ENCODE results near the gene PTPRN2.

The PTPRN2 gene

GRCh38 chr7:157717211-157718174, 870.1 kb downstream of the PTPRN2 start:
- no peaks in the 10 kb centered on the region for H3K9me3 ChIP-seq (ENCODE audit: low read length)
- no peaks in the 10 kb centered on the region for H3K4me1 ChIP-seq (ENCODE audit: insufficient read depth, low read length)
- H3K9ac ChIP-seq (ENCODE audit: low read length) = no peak overlapping the region
- no peaks in the 10 kb centered on the region for H3K36me3 ChIP-seq (ENCODE audit: insufficient read depth, low read length)
- H3K27me3 ChIP-seq (ENCODE audit: control insufficient read depth in 1 of 2, insufficient read depth in 2 of 2, low read length in 2 of 2) = no peaks in the 10 kb centered on the region
- no peak overlapping the region for H3K27ac ChIP-seq (ENCODE audit: low read depth, low read length)
- no peak overlapping the region for H3K4me3 ChIP-seq (ENCODE audit: low read depth in 1 of 2, low read length in 2 of 2)

GRCh38 chr7:157715938-157716280, 871.7 kb downstream of the PTPRN2 start:
- H3K4me1 ChIP-seq (ENCODE audit: insufficient read depth, low read length) = no peaks in the 10 kb centered on the region
- no peak overlapping the region for H3K27ac ChIP-seq (ENCODE audit: low read depth, low read length)
- H3K27me3 ChIP-seq (ENCODE audit: control insufficient read depth in 1 of 2, insufficient read depth in 2 of 2, low read length in 2 of 2) = no peaks in the 10 kb centered on the region
- H3K4me3 ChIP-seq (ENCODE audit: low read depth in 1 of 2, low read length in 2 of 2) = no peak overlapping the region
- H3K9me3 ChIP-seq (ENCODE audit: low read length) = no peaks in the 10 kb centered on the region
- H3K9ac ChIP-seq (ENCODE audit: low read length) = no peak overlapping the region
- H3K36me3 ChIP-seq (ENCODE audit: insufficient read depth, low read length) = no peaks in the 10 kb centered on the region

- no peaks in the 10 kb centered on the region for H3K4me1 ChIP-seq (ENCODE audit: insufficient read depth, low read length)
- no peak overlapping the region for H3K9ac ChIP-seq (ENCODE audit: low read length)
- H3K4me3 ChIP-seq (ENCODE audit: low read depth in 1 of 2, low read length in 2 of 2) = no peak overlapping the region
- no peaks in the 10 kb centered on the region for H3K27me3 ChIP-seq (ENCODE audit: control insufficient read depth in 1 of 2, insufficient read depth in 2 of 2, low read length in 2 of 2)
- H3K27ac ChIP-seq (ENCODE audit: low read depth, low read length) = no peak overlapping the region
- H3K9me3 ChIP-seq (ENCODE audit: low read length) = no peaks in the 10 kb centered on the region
- H3K36me3 ChIP-seq (ENCODE audit: insufficient read depth, low read length) = no peaks in the 10 kb centered on the region
Observed at GRCh38 chr7:157715071-157715937, 872.3 kb downstream of the PTPRN2 start.

GRCh38 chr7:157714166-157715070, 873.2 kb downstream of the PTPRN2 start:
- Histone ChIP-seq H3K4me1 (ENCODE audit: insufficient read depth, low read length) (no peaks in the 10 kb centered on the region), H3K9me3 (ENCODE audit: low read length) (no peaks in the 10 kb centered on the region), H3K9ac (ENCODE audit: low read length) (no peak overlapping the region), H3K27me3 (ENCODE audit: control insufficient read depth in 1 of 2, insufficient read depth in 2 of 2, low read length in 2 of 2) (no peaks in the 10 kb centered on the region), H3K27ac (ENCODE audit: low read depth, low read length) (no peak overlapping the region), H3K36me3 (ENCODE audit: insufficient read depth, low read length) (no peaks in the 10 kb centered on the region), H3K4me3 (ENCODE audit: low read depth in 1 of 2, low read length in 2 of 2) (no peak overlapping the region)

GRCh38 chr7:157713591-157713990, 874.0 kb downstream of the PTPRN2 start:
- no peak overlapping the region for H3K27ac ChIP-seq (ENCODE audit: low read depth, low read length)
- no peaks in the 10 kb centered on the region for H3K27me3 ChIP-seq (ENCODE audit: control insufficient read depth in 1 of 2, insufficient read depth in 2 of 2, low read length in 2 of 2)
- H3K9ac ChIP-seq (ENCODE audit: low read length) = no peak overlapping the region
- no peaks in the 10 kb centered on the region for H3K9me3 ChIP-seq (ENCODE audit: low read length)
- no peaks in the 10 kb centered on the region for H3K4me1 ChIP-seq (ENCODE audit: insufficient read depth, low read length)
- no peaks in the 10 kb centered on the region for H3K36me3 ChIP-seq (ENCODE audit: insufficient read depth, low read length)
- no peak overlapping the region for H3K4me3 ChIP-seq (ENCODE audit: low read depth in 1 of 2, low read length in 2 of 2)

- H3K36me3 ChIP-seq (ENCODE audit: insufficient read depth, low read length) = no peaks in the 10 kb centered on the region
- no peaks in the 10 kb centered on the region for H3K9me3 ChIP-seq (ENCODE audit: low read length)
- H3K27me3 ChIP-seq (ENCODE audit: control insufficient read depth in 1 of 2, insufficient read depth in 2 of 2, low read length in 2 of 2) = no peaks in the 10 kb centered on the region
- no peak overlapping the region for H3K27ac ChIP-seq (ENCODE audit: low read depth, low read length)
- H3K4me3 ChIP-seq (ENCODE audit: low read depth in 1 of 2, low read length in 2 of 2) = no peak overlapping the region
- H3K9ac ChIP-seq (ENCODE audit: low read length) = no peak overlapping the region
- no peaks in the 10 kb centered on the region for H3K4me1 ChIP-seq (ENCODE audit: insufficient read depth, low read length)
Observed at GRCh38 chr7:157712666-157713235, 874.9 kb downstream of the PTPRN2 start.

- no peak overlapping the region for H3K27ac ChIP-seq (ENCODE audit: low read depth, low read length)
- H3K9me3 ChIP-seq (ENCODE audit: low read length) = no peaks in the 10 kb centered on the region
Observed at GRCh38 chr7:157711353-157711888, 876.2 kb downstream of the PTPRN2 start.

GRCh38 chr7:157710396-157710795, 877.2 kb downstream of the PTPRN2 start:
- no peaks in the 10 kb centered on the region for H3K27me3 ChIP-seq (ENCODE audit: control insufficient read depth in 1 of 2, insufficient read depth in 2 of 2, low read length in 2 of 2)
- no peak overlapping the region for H3K27ac ChIP-seq (ENCODE audit: low read depth, low read length)
- no peaks in the 10 kb centered on the region for H3K9me3 ChIP-seq (ENCODE audit: low read length)
- no peaks in the 10 kb centered on the region for H3K4me1 ChIP-seq (ENCODE audit: insufficient read depth, low read length)
- H3K9ac ChIP-seq (ENCODE audit: low read length) = no peak overlapping the region
- no peaks in the 10 kb centered on the region for H3K36me3 ChIP-seq (ENCODE audit: insufficient read depth, low read length)
- no peak overlapping the region for H3K4me3 ChIP-seq (ENCODE audit: low read depth in 1 of 2, low read length in 2 of 2)

More at GRCh38 chr7:157711353-157711888, 876.2 kb downstream of the PTPRN2 start:
- Histone ChIP-seq H3K36me3 (ENCODE audit: insufficient read depth, low read length) (no peaks in the 10 kb centered on the region), H3K9ac (ENCODE audit: low read length) (no peak overlapping the region), H3K4me1 (ENCODE audit: insufficient read depth, low read length) (no peaks in the 10 kb centered on the region), H3K4me3 (ENCODE audit: low read depth in 1 of 2, low read length in 2 of 2) (no peak overlapping the region), H3K27me3 (ENCODE audit: control insufficient read depth in 1 of 2, insufficient read depth in 2 of 2, low read length in 2 of 2) (no peaks in the 10 kb centered on the region)

- no peaks in the 10 kb centered on the region for H3K27me3 ChIP-seq (ENCODE audit: control insufficient read depth in 1 of 2, insufficient read depth in 2 of 2, low read length in 2 of 2)
- H3K9me3 ChIP-seq (ENCODE audit: low read length) = no peaks in the 10 kb centered on the region
- no peak overlapping the region for H3K27ac ChIP-seq (ENCODE audit: low read depth, low read length)
- H3K9ac ChIP-seq (ENCODE audit: low read length) = no peak overlapping the region
- no peaks in the 10 kb centered on the region for H3K36me3 ChIP-seq (ENCODE audit: insufficient read depth, low read length)
- no peaks in the 10 kb centered on the region for H3K4me1 ChIP-seq (ENCODE audit: insufficient read depth, low read length)
- no peak overlapping the region for H3K4me3 ChIP-seq (ENCODE audit: low read depth in 1 of 2, low read length in 2 of 2)
Observed at GRCh38 chr7:157709531-157710251, 877.9 kb downstream of the PTPRN2 start.

GRCh38 chr7:157708919-157709295, 878.7 kb downstream of the PTPRN2 start:
- Histone ChIP-seq H3K4me1 (ENCODE audit: insufficient read depth, low read length) (no peaks in the 10 kb centered on the region), H3K9me3 (ENCODE audit: low read length) (no peaks in the 10 kb centered on the region), H3K9ac (ENCODE audit: low read length) (no peak overlapping the region), H3K27ac (ENCODE audit: low read depth, low read length) (no peak overlapping the region), H3K36me3 (ENCODE audit: insufficient read depth, low read length) (no peaks in the 10 kb centered on the region), H3K4me3 (ENCODE audit: low read depth in 1 of 2, low read length in 2 of 2) (no peak overlapping the region), H3K27me3 (ENCODE audit: control insufficient read depth in 1 of 2, insufficient read depth in 2 of 2, low read length in 2 of 2) (no peaks in the 10 kb centered on the region)

Data from muscle layer of colon (tissue), 2 donors.